ENCODE data around the gene APOBEC3G.

Gene APOBEC3G

GRCh38 chr22:39125622-39126021 lies 48.5 kb downstream of the APOBEC3G start:
- no peak for DNase-seq (ENCODE audit: low read depth)

DNA sequence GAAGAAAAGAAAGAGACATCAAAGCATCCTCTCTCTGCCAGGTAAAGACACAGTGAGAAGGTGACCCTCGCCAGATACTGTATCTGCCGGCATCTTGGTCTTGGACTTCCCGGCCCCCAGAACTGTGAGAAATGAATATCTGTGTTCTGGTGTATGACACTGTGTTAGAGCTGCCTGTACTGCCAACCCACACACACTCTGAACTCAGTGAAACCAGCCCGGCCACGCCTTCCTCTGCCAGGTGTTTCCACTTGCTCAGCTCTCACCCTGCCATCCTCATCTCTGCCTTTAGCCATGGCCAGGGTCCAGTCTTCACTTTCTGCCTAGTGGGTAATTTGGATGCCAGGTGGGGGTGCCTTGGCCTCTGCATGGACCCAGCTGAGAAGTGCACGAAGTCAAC lies 51.4 kb downstream of the APOBEC3G start:
- no peak for DNase-seq (ENCODE audit: low read depth)

DNA sequence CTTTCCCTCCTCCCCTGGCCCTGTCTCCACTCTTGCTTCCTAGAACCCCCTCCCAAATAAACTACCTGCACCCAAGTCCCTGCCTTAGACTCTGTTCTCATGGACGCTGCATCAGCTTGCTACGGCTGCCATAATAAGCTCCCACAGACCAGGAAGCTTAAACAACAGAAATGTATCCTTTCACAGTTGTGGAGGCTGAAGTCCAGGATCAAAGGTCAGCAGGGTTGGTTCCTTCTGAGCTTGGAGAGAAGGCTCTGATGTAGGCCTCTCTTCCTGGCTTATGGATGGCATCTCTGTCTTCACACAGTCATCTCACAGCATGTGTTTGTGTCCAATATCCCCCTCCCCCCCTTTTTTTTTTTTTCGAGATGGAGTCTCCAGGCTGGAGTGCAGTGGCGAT lies 52.0 kb downstream of the APOBEC3G start:
- no peak for DNase-seq (ENCODE audit: low read depth)

DNA sequence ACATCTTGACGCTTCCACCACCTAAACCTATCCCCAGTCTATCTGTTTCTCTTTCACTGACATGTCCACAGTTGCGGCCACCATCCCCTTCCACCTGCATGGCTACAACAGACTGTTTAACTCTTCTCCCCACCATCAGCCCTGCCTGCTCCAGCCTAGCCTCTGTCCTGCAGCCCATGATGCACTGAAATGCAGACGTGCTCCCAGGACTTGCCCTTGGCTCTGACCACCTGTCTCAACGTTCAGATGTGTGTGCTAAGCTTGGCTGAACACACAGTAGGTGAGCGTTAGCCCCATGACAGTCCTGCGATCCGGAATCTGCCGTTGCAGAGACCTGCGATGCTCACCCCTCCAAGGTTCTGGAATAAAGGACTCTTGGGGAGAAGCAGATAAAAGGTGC lies 52.7 kb downstream of the APOBEC3G start:
- no peak for DNase-seq (ENCODE audit: low read depth)

DNA sequence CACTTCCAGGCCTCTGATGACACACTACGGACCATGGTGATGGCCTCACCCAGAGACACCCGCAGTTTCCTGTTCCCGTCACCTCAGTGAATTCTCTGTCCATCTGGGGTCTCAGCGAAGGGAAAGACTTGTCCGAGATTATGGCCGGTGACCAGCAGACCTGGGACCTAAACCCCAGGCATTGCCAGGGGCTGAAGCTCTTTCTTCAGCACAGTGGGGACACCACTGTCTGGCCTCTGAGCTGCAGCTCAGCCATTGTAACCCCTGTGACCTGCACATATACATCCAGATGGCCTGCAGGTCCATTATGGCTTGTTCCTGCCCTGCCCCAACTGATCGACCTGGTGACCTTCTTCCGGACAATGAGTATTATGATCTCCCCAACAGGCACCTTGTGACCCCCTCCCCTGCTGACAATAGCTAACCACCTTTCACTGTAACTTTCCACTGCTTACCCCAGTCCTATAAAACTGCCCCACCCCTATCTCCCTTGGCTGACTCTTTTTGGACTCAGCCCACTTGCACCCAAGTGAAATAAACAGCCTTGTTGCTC lies 53.2 kb downstream of the APOBEC3G start:
- DNase-seq (ENCODE audit: low read depth): no peak

DNA sequence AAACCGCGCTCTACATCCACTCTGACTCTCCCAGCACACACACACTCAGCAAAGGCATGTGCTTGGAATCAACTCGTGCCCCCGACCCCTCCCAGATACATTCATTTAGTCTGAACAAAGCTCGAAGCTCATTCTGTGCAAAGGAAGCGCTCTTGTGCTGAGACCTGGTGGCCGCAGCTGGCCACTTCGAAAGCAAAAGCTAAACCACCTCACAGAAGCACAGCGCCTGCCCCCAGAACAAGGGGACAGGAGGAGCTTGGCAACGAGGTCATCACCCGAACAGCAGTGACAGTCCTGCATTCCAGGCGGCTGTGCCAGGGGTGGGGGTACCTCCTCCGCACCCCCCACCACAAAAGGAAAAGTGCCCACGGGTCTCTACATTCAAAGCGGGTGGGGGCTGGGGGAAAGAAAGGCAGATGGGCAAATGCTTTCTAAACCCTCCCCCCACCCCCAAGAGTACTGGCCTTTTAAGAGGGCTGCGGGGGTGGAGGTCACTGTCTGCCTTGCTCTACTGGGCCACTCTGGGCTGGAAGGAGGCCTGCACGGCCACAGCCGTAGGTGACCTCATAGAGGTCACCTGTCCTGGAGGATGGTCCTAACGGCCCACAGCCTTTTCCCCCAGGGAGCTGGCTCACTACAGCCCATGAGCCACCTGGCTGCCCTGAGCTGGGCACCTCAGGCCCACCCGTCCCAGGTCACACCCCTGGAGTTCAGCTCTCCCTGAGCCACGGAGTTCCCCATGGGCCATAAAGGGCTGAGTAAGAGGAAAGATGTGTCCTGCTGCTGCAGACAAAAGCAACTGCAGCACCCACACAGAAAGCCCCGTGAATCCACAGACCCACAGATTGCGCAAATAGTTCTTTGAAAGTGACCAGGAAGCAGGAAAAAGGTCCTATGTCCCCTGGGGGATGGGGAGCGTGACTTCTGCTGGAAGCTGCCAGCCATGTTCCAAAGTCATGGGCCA lies 54.1 kb downstream of the APOBEC3G start:
- DNase-seq (ENCODE audit: low read depth): no peak

DNA sequence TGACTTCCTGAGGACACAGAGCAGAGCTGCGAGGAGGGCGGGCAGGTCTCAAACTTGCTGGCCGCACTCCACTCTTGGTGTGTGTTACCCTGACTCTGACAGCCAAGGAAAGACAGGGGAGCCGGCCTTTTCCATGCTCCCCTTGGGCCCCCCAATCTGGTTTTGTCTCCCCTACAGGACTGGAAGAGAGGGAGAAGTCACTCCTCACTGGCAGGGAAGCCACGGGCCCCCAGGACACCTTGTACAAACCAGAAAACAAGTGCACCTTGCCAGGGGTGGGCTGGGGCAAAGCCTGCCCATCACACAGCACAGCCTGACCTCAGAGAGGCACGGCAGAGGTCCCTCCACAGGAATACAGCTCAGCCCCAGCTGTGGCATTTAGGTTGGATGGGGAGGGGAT lies 55.2 kb downstream of the APOBEC3G start:
- DNase-seq (ENCODE audit: low read depth): no peak

DNA sequence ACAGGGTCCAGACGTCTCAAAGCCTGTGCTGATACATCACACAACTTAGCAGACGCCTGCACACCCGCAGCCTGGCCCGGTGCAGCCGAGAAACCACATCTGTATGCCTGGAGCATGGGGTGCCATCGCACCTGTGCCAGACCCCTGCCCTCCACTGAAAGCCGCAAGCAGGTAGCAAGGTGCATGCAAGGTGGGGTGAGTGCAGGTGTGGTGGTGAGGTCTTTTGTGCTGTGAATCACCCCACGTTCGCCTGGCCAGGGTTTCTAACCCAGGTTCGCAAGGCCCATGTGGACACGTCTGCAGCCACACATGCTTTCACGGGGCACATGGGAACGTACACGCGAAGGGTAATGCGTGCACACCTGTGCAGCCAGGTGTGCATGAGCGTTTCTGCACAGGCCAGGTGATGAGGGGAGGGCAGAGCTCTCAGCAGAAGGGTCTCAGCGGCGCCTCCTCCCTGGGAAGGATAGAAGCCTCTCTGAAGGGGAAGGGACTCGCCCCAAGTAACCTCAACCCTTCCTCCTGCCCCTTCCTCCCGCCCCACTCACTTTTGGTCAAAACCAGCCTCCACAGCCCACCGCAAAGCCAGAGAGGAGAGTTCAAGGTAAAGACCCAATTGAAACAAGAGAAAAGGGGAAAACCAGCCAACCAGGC lies 55.9 kb downstream of the APOBEC3G start:
- no peak for DNase-seq (ENCODE audit: low read depth)

DNA sequence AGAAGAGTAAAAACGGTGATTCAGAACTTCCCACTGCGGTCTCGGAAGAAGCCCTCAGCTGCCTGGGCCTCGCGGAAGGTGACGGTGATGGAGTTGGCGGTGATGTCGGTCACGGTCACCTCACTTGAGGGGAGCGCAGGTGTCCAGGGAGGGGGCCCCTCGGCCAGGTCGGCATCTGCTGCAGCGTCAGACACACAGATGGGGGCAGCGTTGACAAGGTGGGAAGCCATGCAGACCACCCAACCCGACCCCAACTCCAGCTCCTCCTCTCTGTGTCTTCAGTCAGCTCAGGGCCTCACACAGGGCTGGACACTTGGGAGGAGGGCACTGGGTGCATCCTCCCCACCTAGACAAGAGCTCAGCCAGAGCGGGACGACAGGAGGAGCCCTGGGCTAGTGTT lies 56.8 kb downstream of the APOBEC3G start:
- DNase-seq (ENCODE audit: low read depth): no peak

DNA sequence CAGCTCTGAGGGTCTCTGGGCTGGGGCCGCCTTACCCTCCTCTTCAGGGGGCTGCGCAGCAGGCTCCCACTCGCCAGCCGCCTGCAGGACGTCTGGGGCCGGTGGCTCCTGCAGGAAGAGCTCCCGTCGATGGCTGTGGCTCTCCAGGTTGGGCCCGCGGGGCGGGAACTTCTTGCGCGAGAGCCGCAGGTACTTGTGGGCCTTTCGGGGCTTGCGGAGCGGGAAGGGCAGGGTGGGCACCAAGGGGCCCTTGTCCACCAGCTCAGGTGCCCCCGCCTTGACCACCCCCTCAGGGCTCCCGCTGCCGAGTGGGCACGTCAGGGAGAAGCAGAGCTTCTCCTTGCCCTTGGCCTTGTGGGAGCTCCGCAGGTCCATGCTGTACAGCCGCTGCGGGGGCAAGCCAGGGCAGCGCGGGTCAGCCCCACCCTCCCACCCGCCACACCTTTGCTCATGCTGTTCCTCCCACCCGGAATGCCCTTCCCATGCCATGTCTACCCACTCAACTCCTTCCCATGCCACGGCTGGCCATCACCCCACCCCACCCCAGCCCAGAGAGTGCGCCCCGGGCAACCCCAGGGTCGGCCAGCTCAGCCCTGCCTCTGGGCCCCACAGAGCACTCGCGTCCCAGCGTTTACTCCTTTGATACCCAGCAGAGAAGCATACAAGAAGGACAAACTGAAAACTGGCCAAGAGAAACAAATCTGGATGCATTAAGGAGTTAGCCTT lies 57.5 kb downstream of the APOBEC3G start:
- no peak for DNase-seq (ENCODE audit: low read depth)

- DNase-seq (ENCODE audit: low read depth): no peak
Measured at GRCh38 chr22:39135092-39135896, 58.2 kb downstream of the APOBEC3G start.

DNA sequence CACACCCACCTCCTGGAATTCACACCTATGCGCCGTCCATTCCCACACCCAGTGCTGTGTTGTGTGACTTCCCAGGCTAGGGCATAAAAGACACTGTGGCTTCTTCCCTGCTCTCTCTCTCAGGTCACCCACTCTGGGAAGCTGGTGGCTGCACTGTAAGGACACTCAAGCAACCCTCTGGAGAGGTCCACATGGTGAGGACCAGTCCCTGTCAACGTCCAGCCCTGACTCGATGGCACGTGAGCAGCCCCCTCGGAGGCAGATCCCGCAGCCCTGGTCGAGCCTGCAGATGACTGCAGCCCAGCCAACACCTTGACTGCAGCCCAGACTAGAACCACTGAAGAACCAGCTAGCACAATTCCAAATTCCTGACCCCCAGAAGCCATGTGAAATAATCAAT lies 59.2 kb downstream of the APOBEC3G start:
- no peak for DNase-seq (ENCODE audit: low read depth)
